Prostate gland (tissue), 2 donors: ENCODE data around the gene SEMA6B.

Experiments
- CTCF ChIP-seq, 4 experiments: fragments of 200-600 bp in 2 of 4; fragments of 450-650 bp in 2 of 4; sonication (generic) in 2 of 4; IDR thresholded peaks; 1 replicate in 3 of 4; 2 replicates in 1 of 4; pipeline ENCODE4 v1.5.1; 2016 to 2019; ENCODE audit warnings: antibody characterized with exemption in 4 of 4, mild to moderate bottlenecking in 2 of 4, moderate library complexity in 2 of 4
- POLR2AphosphoS5 ChIP-seq: sonication (generic); formaldehyde crosslinking; IDR thresholded peaks from one replicate; pipeline ENCODE4 v1.6.1; 2017; ENCODE audit warnings: antibody characterized with exemption

GRCh38 chr19:4555657-4556561 lies 3.6 kb downstream of the SEMA6B start:
- TF ChIP-seq CTCF (IDR thresholded peaks at IDR 0.05): no peak
- no peak for TF ChIP-seq POLR2AphosphoS5
